CD8-positive, alpha-beta memory T cell (primary cell): ENCODE data around the gene OR2Z1. TPM values are rescaled to one million over a fixed set of nuclear protein-coding genes. Genes with fewer than 3 reads are reported as not detected.

Source experiments
- CTCF ChIA-PET: fragments of 350-600 bp; sonication (Branson Sonifier 250); formaldehyde crosslinking; loops from one replicate; lab custom pipeline; 2021; ENCODE audit warnings: antibody characterized with exemption; lab: Charles Lee
- POLR2A ChIA-PET: fragments of 350-600 bp; sonication (Branson Sonifier 250); formaldehyde crosslinking; loops from one replicate; lab custom pipeline; 2021; ENCODE audit warnings: antibody characterized with exemption; lab: Charles Lee
- DNase-seq, 5 donors: peaks; one replicate each; pipeline versions ENCODE4 v3.0.0 to v3.0.0-alpha.2; 2020 to 2022; ENCODE audit warnings: mixed read lengths in 1 of 5
- H3K27ac ChIP-seq: one replicate; pipeline ENCODE4 v1.7.0; 2013; ENCODE audit warnings: low read depth, mild to moderate bottlenecking, low read length, moderate library complexity
- H3K27me3 ChIP-seq: 2 replicates; pipeline ENCODE4 v1.7.0; 2013; ENCODE audit warnings: low read length, mild to moderate bottlenecking; ENCODE audit not compliant: insufficient read depth, poor library complexity, severe bottlenecking
- H3K36me3 ChIP-seq: 2 replicates; pipeline ENCODE4 v1.7.0; 2013; ENCODE audit warnings: mild to moderate bottlenecking, low read length, moderate library complexity; ENCODE audit not compliant: insufficient read depth
- H3K4me1 ChIP-seq: 2 replicates; pipeline ENCODE4 v1.7.0; 2013; ENCODE audit warnings: mild to moderate bottlenecking, low read length, moderate library complexity; ENCODE audit not compliant: insufficient read depth
- H3K4me3 ChIP-seq: 2 replicates; pipeline ENCODE4 v1.7.0; 2013; ENCODE audit warnings: mild to moderate bottlenecking, low read length
- H3K9me3 ChIP-seq: 2 replicates; pipeline ENCODE4 v1.7.0; 2013; ENCODE audit warnings: mild to moderate bottlenecking, low read length
- H3K27ac Mint-ChIP-seq, 8 donors: one replicate each; pipeline ENCODE4 v1.8.0; 2020 to 2021; ENCODE audit warnings: mixed read lengths in 8 of 8, mild to moderate bottlenecking in 6 of 8, inconsistent platforms in 3 of 8, moderate library complexity in 3 of 8
- H3K27me3 Mint-ChIP-seq, 2 donors: one replicate each; pipeline ENCODE4 v1.8.0; 2020 to 2021; ENCODE audit warnings: mixed read lengths in 2 of 2, mild to moderate bottlenecking in 1 of 2, moderate library complexity in 1 of 2
- H3K36me3 Mint-ChIP-seq, 3 donors: one replicate each; pipeline ENCODE4 v1.8.0; 2020 to 2021; ENCODE audit warnings: mixed read lengths in 3 of 3, inconsistent platforms in 1 of 3, mild to moderate bottlenecking in 1 of 3
- H3K4me1 Mint-ChIP-seq, 3 donors: one replicate each; pipeline ENCODE4 v1.8.0; 2020 to 2021; ENCODE audit warnings: mixed read lengths in 3 of 3, inconsistent platforms in 1 of 3, mild to moderate bottlenecking in 1 of 3
- H3K4me3 Mint-ChIP-seq, 7 donors: one replicate each; pipeline ENCODE4 v1.8.0; 2020 to 2021; ENCODE audit warnings: mixed read lengths in 7 of 7, mild to moderate bottlenecking in 6 of 7, moderate library complexity in 4 of 7, inconsistent platforms in 2 of 7
- H3K9me3 Mint-ChIP-seq, 5 donors: one replicate each; pipeline ENCODE4 v1.8.0; 2020 to 2022; ENCODE audit warnings: mixed read lengths in 5 of 5, mild to moderate bottlenecking in 3 of 5, moderate library complexity in 2 of 5, inconsistent platforms in 1 of 5
- polyA plus RNA-seq: library from polyadenylated mRNA; unstranded; fragments of 300-500 nt; fragmentation: Illumina TruSeq; gene quantifications from one replicate; pipeline ENCODE4 v1.2.3, GENCODE V29; 2021
- total RNA-seq, 2 experiments: library from RNA; stranded (reverse); gene quantifications; one replicate each; pipeline ENCODE4 v1.2.3, GENCODE V29; 2021

OR2Z1 gene
- total and polyA plus RNA-seq, 3 experiments from 2014 or later: not detected

DNA sequence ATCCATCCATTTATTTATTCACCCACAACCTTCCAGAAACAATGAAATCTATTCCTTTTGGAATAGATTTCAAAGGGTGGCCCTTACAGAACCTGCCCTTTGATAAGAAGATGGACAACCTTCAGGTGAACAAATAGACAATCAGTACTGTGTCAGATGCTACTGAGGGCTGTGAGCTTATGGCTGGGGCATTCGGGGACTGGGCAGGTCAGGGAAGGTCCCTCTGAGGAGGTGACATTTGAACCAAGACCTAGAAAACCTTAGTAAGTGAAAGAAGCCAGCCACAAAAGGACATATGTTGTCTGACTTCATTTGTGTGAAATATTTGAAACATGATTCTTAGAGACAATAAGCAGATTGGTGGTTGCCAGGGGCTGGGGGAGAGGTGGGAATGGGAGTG is 38.5 kb upstream of the OR2Z1 start:
- Mint-ChIP-seq H3K27me3 (peaks cover 7 to 9% of the 10 kb centered on the region in 2 donors), H3K9me3 (peaks cover 0 to 3% (median 0%) of the 10 kb centered on the region in 5 donors), H3K36me3 (peaks cover 0 to 5% (median 5%) of the 10 kb centered on the region in 3 donors), H3K4me1 (peaks cover 9 to 17% (median 15%) of the 10 kb centered on the region in 3 donors), H3K4me3 (no peak overlapping the region), H3K27ac (peak overlapping the region in 1 of 8 donors; percentile 33)
- no peaks in the 10 kb centered on the region for H3K27me3 ChIP-seq
- no peaks in the 10 kb centered on the region for H3K9me3 ChIP-seq
- H3K27ac ChIP-seq: no peak overlapping the region
- no peaks in the 10 kb centered on the region for H3K4me1 ChIP-seq
- POLR2A ChIA-PET: no interaction called here
- CTCF ChIA-PET: no interaction called here
- H3K4me3 ChIP-seq: no peak overlapping the region
- H3K36me3 ChIP-seq: no peaks in the 10 kb centered on the region
- no peak for DNase-seq

GRCh38 chr19:8684001-8684902 is 37.2 kb upstream of the OR2Z1 start:
- H3K27me3 ChIP-seq: no peaks in the 10 kb centered on the region
- peaks cover 5 to 14% of the 10 kb centered on the region in 2 donors for H3K27me3 Mint-ChIP-seq
- no peaks in the 10 kb centered on the region for H3K4me1 ChIP-seq
- DNase-seq: no peak
- H3K36me3 Mint-ChIP-seq: peaks cover 0 to 5% (median 0%) of the 10 kb centered on the region in 3 donors
- no peaks in the 10 kb centered on the region for H3K36me3 ChIP-seq
- no peak overlapping the region for H3K27ac ChIP-seq
- H3K4me3 ChIP-seq: no peak overlapping the region
- H3K4me1 Mint-ChIP-seq: peaks cover 9 to 15% (median 14%) of the 10 kb centered on the region in 3 donors
- peak overlapping the region in 1 of 8 donors; percentile 25 for H3K27ac Mint-ChIP-seq
- H3K9me3 ChIP-seq: no peaks in the 10 kb centered on the region
- CTCF ChIA-PET: interaction anchor here (1.4 kb wide), 1 partner anchor 10 kb away, joined by 3 read pairs; no protein-coding TSS in a partner anchor
- POLR2A ChIA-PET: no interaction called here
- H3K9me3 Mint-ChIP-seq: peaks cover 0 to 2% (median 0%) of the 10 kb centered on the region in 5 donors
- H3K4me3 Mint-ChIP-seq: no peak overlapping the region

DNA sequence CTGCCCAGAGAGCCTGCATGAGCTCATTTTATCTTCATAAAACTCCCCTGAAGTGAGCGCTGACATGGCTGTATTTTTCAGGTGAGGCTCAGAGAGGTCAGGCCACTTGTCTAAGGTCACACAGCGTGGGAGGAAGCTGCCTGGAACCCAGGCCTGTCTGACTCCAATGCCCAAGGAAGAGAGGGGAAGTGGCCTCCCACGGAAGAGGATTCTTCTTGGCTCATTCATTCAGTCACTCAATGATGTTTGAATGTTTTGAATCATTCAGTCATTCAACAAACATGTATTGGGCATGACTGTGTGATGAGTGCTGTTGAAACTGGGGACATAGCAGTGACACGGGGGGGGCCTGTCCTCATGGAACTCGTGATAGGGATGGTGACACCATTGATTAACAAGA is 34.9 kb upstream of the OR2Z1 start:
- Mint-ChIP-seq H3K36me3 (peaks cover 0 to 3% (median 0%) of the 10 kb centered on the region in 3 donors), H3K4me3 (no peak overlapping the region), H3K9me3 (peaks cover 0 to 2% (median 0%) of the 10 kb centered on the region in 5 donors), H3K27ac (peak overlapping the region in 1 of 8 donors; percentile 10), H3K4me1 (peaks cover 4 to 10% (median 9%) of the 10 kb centered on the region in 3 donors), H3K27me3 (peaks cover 4 to 18% of the 10 kb centered on the region in 2 donors)
- H3K9me3 ChIP-seq: no peaks in the 10 kb centered on the region
- H3K36me3 ChIP-seq: no peaks in the 10 kb centered on the region
- no peak overlapping the region for H3K27ac ChIP-seq
- ChIA-PET POLR2A (no interaction called here), CTCF (interaction anchor here (11.5 kb wide), 1 partner anchor 32 kb away, joined by 115 read pairs; no protein-coding TSS in a partner anchor)
- no peak for DNase-seq
- H3K4me3 ChIP-seq: no peak overlapping the region
- H3K27me3 ChIP-seq: no peaks in the 10 kb centered on the region
- no peaks in the 10 kb centered on the region for H3K4me1 ChIP-seq

DNA sequence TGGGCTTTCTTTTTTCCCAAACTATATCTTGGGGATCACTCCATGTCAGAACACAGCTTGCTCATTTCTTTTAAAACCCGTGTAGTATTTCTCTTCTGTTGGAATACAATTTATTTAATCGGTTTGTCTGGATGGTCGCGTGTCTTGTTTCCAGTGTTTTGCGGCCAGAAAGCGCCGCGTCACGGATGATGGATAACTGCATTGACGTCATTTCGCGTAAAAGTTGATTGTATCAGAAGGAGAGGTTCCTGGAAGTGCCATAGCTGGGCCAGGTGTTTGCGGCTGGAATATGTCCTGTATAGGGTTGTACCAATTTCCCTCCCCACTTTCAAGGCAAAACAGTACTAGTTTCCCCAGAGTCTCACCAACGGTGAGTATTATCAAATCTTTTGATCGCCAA is 32.5 kb upstream of the OR2Z1 start:
- ChIA-PET POLR2A (no interaction called here), CTCF (interaction anchor here (11.5 kb wide), 1 partner anchor 34 kb away, joined by 115 read pairs; no protein-coding TSS in a partner anchor)
- peaks cover 4 to 34% of the 10 kb centered on the region in 2 donors for H3K27me3 Mint-ChIP-seq
- no peaks in the 10 kb centered on the region for H3K9me3 ChIP-seq
- H3K27ac ChIP-seq: no peak overlapping the region
- no peak overlapping the region for H3K4me3 ChIP-seq
- H3K27ac Mint-ChIP-seq: no peak overlapping the region
- H3K4me1 ChIP-seq: peaks cover under 1% of the 10 kb centered on the region
- H3K36me3 ChIP-seq: no peaks in the 10 kb centered on the region
- no peak for DNase-seq
- no peaks in the 10 kb centered on the region for H3K4me1 Mint-ChIP-seq
- H3K36me3 Mint-ChIP-seq: peaks cover 0 to 3% (median 0%) of the 10 kb centered on the region in 3 donors
- H3K9me3 Mint-ChIP-seq: peaks cover 0 to 2% (median 0%) of the 10 kb centered on the region in 5 donors
- H3K4me3 Mint-ChIP-seq: no peak overlapping the region
- H3K27me3 ChIP-seq: no peaks in the 10 kb centered on the region

DNA sequence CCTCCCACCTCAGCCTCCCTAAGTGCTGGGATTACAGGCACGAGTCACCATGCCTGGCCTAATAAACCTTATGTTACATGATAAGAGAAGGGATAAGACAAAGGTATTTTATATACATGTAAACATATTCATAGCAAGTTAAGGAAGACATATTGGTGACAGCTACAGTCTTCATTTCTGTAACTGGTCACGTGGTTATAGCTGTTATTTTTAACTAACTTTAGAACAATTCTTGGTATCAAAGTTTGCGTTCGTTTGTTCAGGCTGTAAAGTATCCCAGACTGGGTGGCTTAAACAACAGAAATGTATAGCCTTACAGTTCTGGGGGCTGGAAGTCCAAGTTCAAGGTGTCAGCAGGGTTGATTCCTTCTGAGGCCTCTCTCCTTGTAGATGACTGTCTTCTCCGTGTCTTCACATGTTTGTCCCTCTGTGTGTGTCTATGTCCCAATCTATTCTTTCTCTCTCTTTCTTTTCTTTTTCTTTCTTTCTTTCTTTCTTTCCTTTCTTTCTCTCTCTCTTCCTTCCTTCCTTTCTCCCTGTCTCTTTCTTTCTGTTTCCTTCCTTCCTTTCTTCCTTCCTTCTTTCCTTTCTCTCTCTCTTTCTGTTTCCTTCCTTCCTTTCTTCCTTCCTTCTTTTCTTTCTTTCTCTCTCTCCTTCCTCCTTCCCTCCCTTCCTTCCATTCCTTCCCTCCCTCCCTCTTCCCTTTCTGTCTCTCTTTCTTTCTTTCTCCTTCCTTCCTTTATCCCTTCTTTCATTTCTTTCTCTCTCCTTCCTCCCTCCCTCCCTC is 30.5 kb upstream of the OR2Z1 start:
- no peaks in the 10 kb centered on the region for H3K36me3 ChIP-seq
- peaks cover 5 to 7% (median 6%) of the 10 kb centered on the region in 3 donors for H3K4me1 Mint-ChIP-seq
- CTCF ChIA-PET: interaction anchor here (0.8 to 11.5 kb wide), 2 partner anchors 36 to 47 kb away, joined by 3 to 115 read pairs; no protein-coding TSS in a partner anchor

GRCh38 chr19:8695501-8695900 is 25.9 kb upstream of the OR2Z1 start:
- Histone ChIP-seq H3K27ac (no peak overlapping the region), H3K9me3 (no peaks in the 10 kb centered on the region), H3K4me1 (peaks cover 8% of the 10 kb centered on the region), H3K27me3 (no peaks in the 10 kb centered on the region), H3K36me3 (no peaks in the 10 kb centered on the region), H3K4me3 (no peak overlapping the region)
- POLR2A ChIA-PET: no interaction called here
- Mint-ChIP-seq H3K27me3 (peaks cover 5 to 32% of the 10 kb centered on the region in 2 donors), H3K27ac (no peak overlapping the region), H3K9me3 (no peaks in the 10 kb centered on the region), H3K4me1 (peaks cover 14 to 18% (median 16%) of the 10 kb centered on the region in 3 donors), H3K36me3 (peaks cover 0 to 1% (median 0%) of the 10 kb centered on the region in 3 donors), H3K4me3 (no peak overlapping the region)
- CTCF ChIA-PET: interaction anchor here (0.6 to 11.5 kb wide), 7 partner anchors 28 to 116 kb away, joined by 4 to 115 read pairs (median 10); no protein-coding TSS in a partner anchor
- DNase-seq: no peak

More for the DNA sequence above, 30.5 kb upstream of the OR2Z1 start:
- Histone ChIP-seq H3K9me3 (no peaks in the 10 kb centered on the region), H3K27ac (no peak overlapping the region), H3K27me3 (no peaks in the 10 kb centered on the region), H3K4me3 (no peak overlapping the region), H3K4me1 (peaks cover 8% of the 10 kb centered on the region)
- POLR2A ChIA-PET: no interaction called here
- H3K36me3 Mint-ChIP-seq: peaks cover 0 to 3% (median 0%) of the 10 kb centered on the region in 3 donors
- peaks cover 0 to 2% (median 0%) of the 10 kb centered on the region in 5 donors for H3K9me3 Mint-ChIP-seq
- peaks cover 3 to 38% of the 10 kb centered on the region in 2 donors for H3K27me3 Mint-ChIP-seq
- DNase-seq: no peak
- H3K27ac Mint-ChIP-seq: peak overlapping the region in 2 of 8 donors; percentile 40 to 90
- no peak overlapping the region for H3K4me3 Mint-ChIP-seq

DNA sequence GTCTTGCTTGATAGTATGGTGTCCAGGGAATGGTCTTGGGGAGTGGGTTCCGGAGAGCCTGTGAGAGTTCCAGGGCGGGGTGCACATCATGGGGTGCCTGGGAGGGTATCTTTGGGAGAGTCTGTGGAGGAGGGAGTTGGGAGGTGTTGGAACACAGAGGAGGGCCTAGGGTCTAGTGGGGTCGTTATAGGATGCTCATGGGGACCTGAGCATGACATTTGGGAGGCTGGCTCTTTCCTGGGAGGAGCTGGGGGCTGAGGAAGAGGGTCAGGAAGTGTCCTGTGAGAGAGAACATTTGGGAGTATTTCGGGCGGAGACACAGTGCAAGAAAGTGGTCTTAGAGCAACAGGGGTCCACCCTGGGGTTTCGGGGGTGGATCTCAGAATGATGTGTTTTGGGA is 25.5 kb upstream of the OR2Z1 start:
- DNase-seq: no peak
- Mint-ChIP-seq H3K27me3 (peaks cover 5 to 32% of the 10 kb centered on the region in 2 donors), H3K9me3 (no peaks in the 10 kb centered on the region), H3K4me3 (no peak overlapping the region), H3K36me3 (no peaks in the 10 kb centered on the region), H3K27ac (peak overlapping the region in 2 of 8 donors; percentile 29 to 37), H3K4me1 (peaks cover 16 to 20% (median 19%) of the 10 kb centered on the region in 3 donors)
- no peak overlapping the region for H3K4me3 ChIP-seq
- ChIA-PET POLR2A (no interaction called here), CTCF (interaction anchor here (0.6 to 11.5 kb wide), 5 partner anchors 29 to 116 kb away, joined by 4 to 115 read pairs (median 8); no protein-coding TSS in a partner anchor)
- no peaks in the 10 kb centered on the region for H3K9me3 ChIP-seq
- peaks cover 9% of the 10 kb centered on the region for H3K4me1 ChIP-seq
- no peaks in the 10 kb centered on the region for H3K36me3 ChIP-seq
- no peaks in the 10 kb centered on the region for H3K27me3 ChIP-seq
- no peak overlapping the region for H3K27ac ChIP-seq
